GM18951 (cell line): ENCODE measurements around the gene CEP128.
"Not testable (repeated sequence)": the region's sequence is repeated elsewhere in the genome, so short reads cannot be mapped to it uniquely, and the experiment has no call there.

ENCODE experiments used
- POLR2A ChIP-seq: IDR thresholded peaks from 4 replicates; pipeline ENCODE4 v1.6.1; 2011; ENCODE audit warnings: mild to moderate bottlenecking; ENCODE audit not compliant: insufficient read length, insufficient read depth; ENCODE audit errors: extremely low read depth
- in situ Hi-C: fragments of 300-500 bp; cut with MboI; formaldehyde crosslinking; loops from one replicate; pipeline ENCODE4 v1.12.0; 2022; ENCODE audit warnings: low sequenced_read_pairs, mixed read lengths, inconsistent platforms; ENCODE audit not compliant: unreplicated experiment

The CEP128 gene

DNA sequence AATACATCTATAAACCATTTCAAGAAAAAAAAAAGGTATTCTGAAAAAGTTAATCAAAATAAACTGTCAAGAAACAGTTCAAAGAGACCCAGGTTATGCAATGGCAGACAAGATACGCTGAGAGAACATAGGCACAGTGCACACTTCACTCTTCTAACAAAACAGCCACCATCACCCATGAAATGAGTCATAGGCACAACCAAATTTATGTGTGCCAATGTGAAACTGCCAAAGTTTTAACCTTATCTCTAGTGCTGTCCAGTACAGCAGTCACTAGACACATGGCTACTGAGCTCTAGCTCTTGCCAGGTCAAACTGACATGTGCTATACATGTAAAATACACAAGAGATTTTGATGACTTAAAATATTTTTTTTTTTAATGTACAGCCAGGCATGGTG lies 1.4 kb downstream of the CEP128 start:
- TF ChIP-seq POLR2A, result no peak
- in situ Hi-C loops, result no loop called here

DNA sequence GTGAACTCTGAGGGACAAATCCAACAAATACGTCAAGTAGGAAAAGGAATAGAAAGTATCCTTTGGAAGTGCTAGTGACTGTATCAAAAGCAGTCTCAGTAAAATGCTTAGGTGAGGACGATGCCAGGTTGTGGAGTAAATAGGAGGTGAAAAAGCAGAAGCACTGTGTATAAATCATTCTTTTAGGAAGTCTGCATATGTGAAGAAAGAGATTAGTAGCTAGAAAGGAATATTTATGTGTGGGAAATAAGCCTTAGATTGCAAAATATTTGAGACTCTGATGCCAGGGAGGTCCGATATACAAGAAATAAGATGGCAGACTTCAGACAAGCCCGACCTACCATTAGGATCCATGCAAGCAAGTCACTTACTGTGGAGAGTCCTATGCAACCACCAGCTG lies 7.9 kb downstream of the CEP128 start:
- TF ChIP-seq POLR2A, result no peak
- in situ Hi-C loops, result no loop called here

DNA sequence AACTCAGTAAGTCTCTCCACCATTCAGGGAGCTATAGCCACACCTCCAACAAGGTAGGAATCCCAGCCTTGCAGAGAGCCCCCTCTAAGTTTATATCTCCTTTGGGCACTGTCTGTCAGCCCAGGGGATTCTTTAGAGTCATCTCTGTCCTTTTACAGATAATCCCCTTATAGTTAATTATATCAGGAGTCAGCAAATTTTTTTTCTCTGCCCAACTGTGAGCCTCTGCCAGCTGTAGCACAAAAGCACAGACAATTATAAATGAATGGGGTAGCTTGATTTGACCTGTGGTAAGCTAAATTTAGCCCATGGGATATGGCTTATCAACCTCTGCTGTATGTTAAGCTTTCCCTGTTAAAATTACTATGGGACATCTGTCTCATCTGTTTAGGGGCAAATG lies 8.3 kb downstream of the CEP128 start:
- in situ Hi-C loops, result no loop called here
- TF ChIP-seq POLR2A, result no peak

DNA sequence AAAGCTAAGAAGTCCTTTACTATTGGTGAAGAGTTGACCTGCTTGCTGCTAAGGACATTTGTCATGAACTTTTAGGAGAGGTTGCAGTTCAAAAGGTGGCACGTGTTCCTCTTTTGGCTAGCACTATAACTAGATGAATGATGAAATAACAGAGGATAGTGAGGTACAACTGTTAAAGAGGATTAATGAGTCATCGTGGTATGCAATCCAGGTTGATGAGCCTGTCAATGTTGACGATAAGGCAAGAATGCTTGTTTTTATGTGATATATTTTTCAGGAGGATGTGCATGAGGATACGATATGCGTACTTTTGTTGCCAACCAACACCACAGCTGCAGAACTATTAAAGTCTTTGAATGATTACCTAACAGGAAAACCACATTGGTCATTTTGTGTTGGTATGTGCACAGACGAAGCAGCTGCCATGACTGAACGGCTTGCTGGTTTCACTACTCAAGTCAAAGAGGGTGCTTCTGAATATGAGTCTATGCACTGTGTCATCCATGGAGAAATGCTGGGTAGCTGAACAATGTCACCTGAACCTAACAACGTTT lies 10.6 kb downstream of the CEP128 start:
- no peak for TF ChIP-seq POLR2A
- in situ Hi-C loops, result no loop called here

DNA sequence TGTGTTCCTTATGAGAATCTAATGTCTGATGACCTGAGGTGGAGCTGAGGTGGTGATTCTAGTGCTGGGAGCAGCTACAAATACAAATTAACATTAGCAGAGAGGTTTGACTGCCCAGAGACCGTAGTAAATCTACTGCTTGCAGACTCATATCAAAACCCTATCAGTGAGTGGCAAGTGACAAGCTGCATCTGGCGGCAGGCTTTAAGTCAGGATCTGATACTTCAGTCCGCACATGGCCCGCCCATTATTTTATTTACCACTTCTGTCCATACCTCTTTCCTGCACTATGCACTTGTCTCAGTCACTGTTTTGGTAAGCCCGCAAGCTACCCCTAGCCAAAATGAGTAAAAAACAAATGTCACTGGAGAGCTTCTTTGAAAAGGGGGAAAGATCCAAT lies 11.4 kb downstream of the CEP128 start:
- in situ Hi-C loops, result no loop called here
- no peak for TF ChIP-seq POLR2A

DNA sequence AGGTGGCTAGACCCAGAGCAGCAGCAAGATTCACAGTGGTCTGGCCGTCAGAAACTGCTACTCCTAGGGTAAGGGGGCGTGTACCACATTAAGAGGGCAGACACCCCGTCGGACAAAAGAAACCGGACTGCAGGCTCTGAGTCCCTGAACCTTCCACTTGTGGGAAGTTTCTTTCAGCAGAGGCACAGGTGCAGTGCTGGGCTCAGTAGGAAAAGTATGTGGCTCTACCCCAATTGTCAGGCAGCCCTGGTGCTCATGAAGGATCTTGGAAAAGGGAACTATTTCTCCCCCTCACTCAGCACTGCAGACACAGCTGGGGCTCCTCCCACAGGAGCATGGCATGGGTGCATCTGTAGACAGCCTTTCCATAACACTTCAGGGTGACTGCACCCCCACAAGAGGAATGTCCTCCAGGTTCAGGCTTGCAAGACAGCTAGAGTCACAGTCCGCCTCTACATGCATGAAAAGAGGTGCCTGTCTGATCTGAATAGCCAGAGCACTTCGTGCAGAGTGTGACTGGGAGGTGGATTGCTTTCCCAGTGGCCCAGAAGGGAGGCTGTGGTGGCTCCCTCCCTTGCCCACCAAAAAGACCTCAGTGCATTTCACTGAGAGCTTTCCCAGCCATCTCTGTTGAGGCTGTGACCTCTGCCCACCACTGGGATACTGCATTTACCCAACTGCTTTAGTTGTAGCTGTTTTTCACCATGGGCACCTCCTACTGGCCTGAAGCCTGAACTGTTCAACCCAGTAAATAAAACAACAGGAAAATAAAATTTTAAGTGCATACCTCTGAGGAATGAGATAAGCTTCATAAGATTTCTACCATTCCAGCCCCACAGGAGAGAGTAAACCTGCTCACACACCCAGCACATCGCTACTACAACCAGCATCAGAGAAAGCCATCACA lies 14.2 kb downstream of the CEP128 start:
- in situ Hi-C loops, result no loop called here
- no peak for TF ChIP-seq POLR2A

DNA sequence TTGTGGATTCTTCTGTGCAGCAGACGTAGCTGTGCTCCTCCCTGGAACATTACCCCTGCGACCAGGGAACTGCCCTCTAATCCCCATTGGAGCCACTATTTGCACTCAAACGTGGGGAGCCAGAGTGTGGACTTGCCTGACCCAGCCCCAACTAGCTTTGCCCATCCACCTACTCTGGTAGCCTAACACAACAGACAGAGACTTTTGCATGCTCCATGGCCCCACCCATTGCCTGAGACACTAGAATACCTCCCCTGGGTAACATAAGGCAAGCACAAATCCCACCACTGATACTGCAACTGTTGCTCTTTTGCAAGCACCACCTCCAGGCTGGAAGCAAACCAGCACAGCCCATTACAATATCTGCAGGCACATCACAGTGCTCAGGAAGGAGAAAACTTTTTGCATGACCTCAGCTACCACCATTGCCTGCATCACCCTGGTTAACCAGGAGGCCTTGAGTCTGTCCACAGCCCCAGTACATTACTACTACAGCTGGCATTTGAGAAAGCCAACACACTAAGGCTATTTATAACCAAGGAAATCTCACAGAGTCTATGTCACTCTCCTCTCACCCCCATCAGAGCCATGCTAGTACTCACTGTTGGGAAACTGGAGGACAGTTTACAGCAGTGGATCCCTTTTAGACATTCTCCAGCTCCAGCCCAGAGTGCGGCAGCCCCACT lies 15.0 kb downstream of the CEP128 start:
- TF ChIP-seq POLR2A, result no peak
- in situ Hi-C loops, result no loop called here

DNA sequence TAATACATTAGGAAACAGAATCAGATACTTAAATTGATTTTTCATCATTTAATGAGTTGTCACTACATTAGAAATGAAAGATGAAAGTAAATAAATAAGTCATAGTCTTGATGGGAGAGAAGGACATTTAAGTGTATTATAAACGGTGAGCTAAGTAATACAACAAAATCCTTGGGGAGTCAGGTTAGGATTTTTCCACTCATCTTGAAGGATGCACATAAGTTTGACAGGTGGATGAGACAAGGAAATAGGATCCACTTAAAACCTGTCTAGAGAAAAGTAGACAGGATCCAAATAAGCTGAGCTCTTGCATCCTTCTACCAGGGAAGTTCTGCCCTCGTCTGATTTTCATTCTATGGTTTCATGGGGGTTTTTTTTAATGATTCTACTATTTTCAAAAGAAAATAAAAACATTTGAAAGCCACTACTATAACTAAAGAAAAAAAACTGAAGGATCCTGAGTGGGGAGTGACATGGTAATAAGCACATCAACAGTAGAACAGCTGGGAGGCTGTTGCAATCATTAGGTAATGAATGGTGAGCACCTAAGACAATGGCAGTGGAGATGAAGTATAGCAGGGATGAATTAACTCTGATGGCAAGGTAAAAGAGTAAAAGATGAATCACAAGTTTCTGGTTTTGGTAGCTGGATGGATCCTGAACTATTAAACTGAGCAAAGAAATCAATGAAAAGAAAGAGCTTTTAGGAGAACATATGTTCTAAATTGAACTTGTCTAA lies 17.0 kb downstream of the CEP128 start:
- in situ Hi-C loops, result no loop called here
- no peak for TF ChIP-seq POLR2A

DNA sequence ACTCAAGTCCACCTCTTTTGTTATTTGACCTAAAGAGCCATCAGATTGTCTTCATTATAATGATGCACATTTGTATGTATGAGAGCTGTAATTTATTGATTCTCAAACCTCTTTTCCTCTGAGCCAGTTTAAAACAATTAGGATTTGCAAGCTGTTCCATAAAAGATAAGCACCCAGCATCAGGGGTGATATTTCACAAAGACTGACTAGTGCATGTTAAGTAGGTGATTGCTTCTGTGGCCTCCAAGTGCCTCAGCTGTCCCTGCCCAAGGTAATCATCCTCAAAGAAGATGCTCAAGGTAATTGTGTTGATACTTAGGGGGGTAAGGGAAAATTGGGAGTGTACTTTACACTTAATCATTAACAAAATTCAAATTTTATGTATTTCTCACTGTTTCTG lies 18.2 kb downstream of the CEP128 start:
- in situ Hi-C loops, result no loop called here
- TF ChIP-seq POLR2A, result no peak

DNA sequence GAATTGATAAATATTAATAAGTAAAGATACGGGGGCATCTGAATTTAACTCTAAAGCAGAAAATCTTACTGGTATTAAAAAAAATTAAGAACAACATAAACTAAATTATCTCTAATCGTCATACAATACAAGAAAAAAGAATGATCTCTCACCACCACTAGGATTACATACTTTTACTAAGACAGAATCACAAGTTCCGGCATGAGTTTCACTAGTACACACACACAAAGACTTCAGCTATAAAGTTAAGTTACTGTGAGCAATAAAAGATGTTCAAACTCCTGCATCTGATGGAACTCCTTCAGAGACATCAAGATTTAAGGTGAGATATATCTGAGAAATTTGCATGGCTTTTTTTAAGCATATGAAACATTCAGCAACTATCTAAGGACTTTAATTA lies 21.9 kb downstream of the CEP128 start:
- in situ Hi-C loops, result no loop called here
- TF ChIP-seq POLR2A, result no peak

DNA sequence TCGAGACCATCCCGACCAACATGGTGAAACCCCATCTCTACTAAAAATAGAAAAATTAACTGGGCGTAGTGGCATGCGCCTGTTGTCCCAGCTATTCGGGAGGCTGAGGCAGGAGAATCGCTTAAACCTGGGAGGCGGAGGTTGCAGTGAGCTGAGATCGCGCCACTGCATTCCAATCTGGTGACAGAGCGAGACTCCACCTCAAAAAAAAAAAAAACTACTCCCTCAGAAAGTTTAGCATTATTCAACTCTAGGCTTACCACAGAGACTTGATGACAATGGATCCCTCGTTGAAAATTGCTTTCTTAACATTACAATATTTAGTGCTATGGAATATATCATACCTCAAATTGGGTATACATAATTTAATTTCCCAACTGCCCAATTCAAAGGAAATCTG lies 29.5 kb downstream of the CEP128 start:
- in situ Hi-C loops, result not testable (repeated sequence)

DNA sequence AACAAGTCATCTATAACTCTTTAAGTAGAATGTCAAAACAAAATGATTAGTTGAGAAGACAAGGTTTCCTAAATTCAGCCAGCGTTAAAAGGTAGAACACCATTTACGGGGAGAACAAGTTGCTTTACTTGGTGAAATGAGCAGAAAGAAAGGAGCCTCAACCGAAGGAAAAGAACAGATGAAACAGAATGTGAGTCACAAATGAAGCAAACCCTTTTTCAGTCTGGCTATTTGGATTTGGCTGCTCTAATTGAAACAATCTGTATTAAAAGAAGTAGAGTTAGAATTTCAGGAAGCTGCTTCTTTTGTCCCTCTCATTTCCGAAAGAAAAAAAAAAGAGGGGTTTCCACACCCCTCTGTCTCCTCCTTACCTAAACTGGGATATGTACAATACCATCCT lies 34.6 kb downstream of the CEP128 start:
- no peak for TF ChIP-seq POLR2A
- in situ Hi-C loops, result no loop called here

DNA sequence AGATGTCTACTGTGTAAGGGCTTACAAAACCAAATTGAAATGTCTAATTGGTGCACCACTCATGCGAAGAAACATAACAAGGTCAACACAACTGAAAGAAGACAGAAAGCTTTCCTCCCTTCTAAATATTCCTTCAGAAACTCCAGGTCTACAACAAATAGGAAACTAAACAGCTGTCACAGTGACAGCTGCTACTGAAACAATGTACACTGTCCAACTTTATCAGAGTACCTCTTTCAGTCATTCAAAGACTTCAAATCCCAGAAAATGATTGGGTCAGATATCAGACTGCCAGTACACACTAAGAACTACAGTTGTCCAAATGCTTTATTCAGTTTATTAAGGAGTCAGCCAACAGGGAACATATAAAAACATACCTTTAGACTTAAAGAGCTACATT lies 35.2 kb downstream of the CEP128 start:
- no peak for TF ChIP-seq POLR2A
- in situ Hi-C loops, result no loop called here
